Stomach (tissue), 9 donors: ENCODE measurements around the gene DDX5. TPM values are rescaled to one million over a fixed set of nuclear protein-coding genes. Genes with fewer than 3 reads are reported as not detected.

Experiments
- DNase-seq, 2 donors: peaks; one replicate each; pipeline versions ENCODE4 v3.0.0 to v3.0.0-alpha.2; 2013 to 2019
- H3K27ac ChIP-seq, 5 donors: fragments of 200-600 bp in 4 of 5; sonication (generic) in 4 of 5; one replicate each; pipeline ENCODE4 v1.5.1; 2013 to 2019; ENCODE audit warnings: mild to moderate bottlenecking in 1 of 5, moderate library complexity in 1 of 5
- H3K27me3 ChIP-seq, 3 donors: fragments of 200-600 bp; sonication (generic); one replicate each; pipeline ENCODE4 v1.5.1; 2017 to 2019; ENCODE audit warnings: mixed run types in 1 of 3
- H3K36me3 ChIP-seq, 4 donors: fragments of 200-600 bp; sonication (generic); 1 replicate in 3 of 4; 2 replicates in 1 of 4; pipeline ENCODE4 v1.5.1; 2016 to 2019
- H3K4me1 ChIP-seq, 4 donors: fragments of 200-600 bp; sonication (generic); one replicate each; pipeline ENCODE4 v1.5.1; 2016 to 2019
- H3K4me3 ChIP-seq, 4 donors: fragments of 200-600 bp; sonication (generic) in 3 of 4; one replicate each; pipeline ENCODE4 v1.5.1; 2016 to 2019; ENCODE audit warnings: mild to moderate bottlenecking in 1 of 4
- H3K9me3 ChIP-seq, 4 donors: fragments of 200-600 bp; sonication (generic); one replicate each; pipeline ENCODE4 v1.5.1; 2016 to 2019
- EP300 ChIP-seq: sonication (generic); formaldehyde crosslinking; IDR thresholded peaks from one replicate; pipeline ENCODE4 v1.6.1; 2017; ENCODE audit warnings: antibody characterized with exemption
- POLR2A ChIP-seq, 4 donors: fragments of 450-650 bp; IDR thresholded peaks; one replicate each; pipeline ENCODE4 v1.6.1; 2016; ENCODE audit warnings: antibody characterized with exemption in 4 of 4, control low read depth in 2 of 4, mild to moderate bottlenecking in 1 of 4, moderate library complexity in 1 of 4
- POLR2AphosphoS5 ChIP-seq, 3 donors: sonication (generic); formaldehyde crosslinking; IDR thresholded peaks; one replicate each; pipeline ENCODE4 v1.6.1; 2016; ENCODE audit warnings: antibody characterized with exemption in 3 of 3
- WGBS, 5 donors: extraction: QIAGEN DNeasy Blood & Tissue Kit in 3 of 5; methylation state at CpG; one replicate each; pipeline versions ENCODE4 v1.1.5 to v1.1.7; 2013 to 2018; 5-methylcytosine and 5-hydroxymethylcytosine counted together
- intact Hi-C: fragments of 100-400 bp; cut with DNase I; formaldehyde crosslinking; loops from one replicate; pipeline ENCODE4 v1.15.1; 2023; ENCODE audit warnings: low total_unique reads
- polyA plus RNA-seq, 3 donors: library from polyadenylated mRNA; stranded (reverse); fragments of 200-250 nt; gene quantifications; one replicate each; pipeline ENCODE4 v1.2.3, GENCODE V29; 2013
- total RNA-seq, 5 donors: library from RNA; depleted of rRNA; stranded (reverse); fragments of >200 nt; gene quantifications; one replicate each; pipeline versions ENCODE4 v1.1.0 to v1.2.3, GENCODE V29; 2014 to 2016
- TF ChIP-seq, protein P1 (sequence below), 7 experiments: fragments of 450-650 bp in 4 of 7; fragments of 200-600 bp in 3 of 7; sonication (generic) in 3 of 7; IDR thresholded peaks; one replicate each; pipeline ENCODE4 v1.5.1; 2016 to 2019; ENCODE audit warnings: antibody characterized with exemption in 7 of 7, control low read depth in 2 of 7, mild to moderate bottlenecking in 1 of 7
- donor health status: healthy with polysubstance abuse.
- donor health status: Bipolar disorder and iron deficiency.
- donor health status: healthy.

Gene DDX5
- total and polyA plus RNA-seq, 8 donors, result 208 to 1,284 (median 528) TPM

DNA sequence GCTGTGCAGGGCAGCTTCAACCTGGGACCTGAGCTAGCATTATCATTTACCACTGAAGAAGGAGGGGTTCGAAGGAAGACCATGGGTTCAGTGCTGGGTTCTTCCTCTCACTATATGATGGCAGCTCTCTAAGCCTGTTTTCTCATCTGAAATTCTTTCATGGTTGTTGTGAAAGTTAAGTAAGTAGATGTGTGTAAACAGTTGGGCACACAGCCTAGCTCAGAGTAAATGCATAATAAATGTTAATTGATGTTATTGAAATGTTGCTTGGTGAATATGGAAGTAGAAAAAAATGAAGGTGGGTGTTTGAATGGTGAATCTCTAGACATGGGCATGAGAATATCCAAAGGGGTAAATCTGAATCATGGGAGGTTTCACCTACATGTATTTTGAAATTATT, 9.7 kb upstream of the DDX5 start:
- intact Hi-C loops, result no loop called here

DNA sequence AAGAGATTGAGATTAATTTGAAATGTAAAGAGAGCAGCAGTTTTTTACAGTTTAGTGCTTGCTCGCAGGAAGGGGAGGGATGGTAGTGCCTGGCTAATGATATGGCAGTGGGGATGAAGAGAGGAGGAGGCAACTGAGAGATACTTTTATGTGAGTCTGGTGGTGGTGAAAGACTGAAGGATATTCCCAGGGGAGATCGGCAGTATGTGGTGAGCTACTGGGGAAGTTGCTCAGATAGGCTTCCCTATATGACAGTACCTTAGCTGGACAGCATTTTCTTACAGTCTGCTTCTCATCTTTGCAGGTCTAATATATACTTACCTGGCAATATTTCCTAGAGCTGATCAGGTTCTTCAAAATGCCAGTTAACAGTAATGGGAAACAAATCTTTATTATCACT, 9.3 kb upstream of the DDX5 start:
- DNase-seq, result no peak
- intact Hi-C loops, result no loop called here
- TF ChIP-seq POLR2A (IDR thresholded peaks at IDR 0.05), result no peak
- no peak for TF ChIP-seq EP300
- TF ChIP-seq, protein P1, sequence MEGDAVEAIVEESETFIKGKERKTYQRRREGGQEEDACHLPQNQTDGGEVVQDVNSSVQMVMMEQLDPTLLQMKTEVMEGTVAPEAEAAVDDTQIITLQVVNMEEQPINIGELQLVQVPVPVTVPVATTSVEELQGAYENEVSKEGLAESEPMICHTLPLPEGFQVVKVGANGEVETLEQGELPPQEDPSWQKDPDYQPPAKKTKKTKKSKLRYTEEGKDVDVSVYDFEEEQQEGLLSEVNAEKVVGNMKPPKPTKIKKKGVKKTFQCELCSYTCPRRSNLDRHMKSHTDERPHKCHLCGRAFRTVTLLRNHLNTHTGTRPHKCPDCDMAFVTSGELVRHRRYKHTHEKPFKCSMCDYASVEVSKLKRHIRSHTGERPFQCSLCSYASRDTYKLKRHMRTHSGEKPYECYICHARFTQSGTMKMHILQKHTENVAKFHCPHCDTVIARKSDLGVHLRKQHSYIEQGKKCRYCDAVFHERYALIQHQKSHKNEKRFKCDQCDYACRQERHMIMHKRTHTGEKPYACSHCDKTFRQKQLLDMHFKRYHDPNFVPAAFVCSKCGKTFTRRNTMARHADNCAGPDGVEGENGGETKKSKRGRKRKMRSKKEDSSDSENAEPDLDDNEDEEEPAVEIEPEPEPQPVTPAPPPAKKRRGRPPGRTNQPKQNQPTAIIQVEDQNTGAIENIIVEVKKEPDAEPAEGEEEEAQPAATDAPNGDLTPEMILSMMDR (IDR thresholded peaks at IDR 0.05), result no peak
- TF ChIP-seq POLR2AphosphoS5 (IDR thresholded peaks at IDR 0.05), result no peak

More for the DNA sequence above, 9.7 kb upstream of the DDX5 start:
- Histone ChIP-seq H3K9me3 (no peaks in the 10 kb centered on the region), H3K4me1 (peaks cover 0 to 5% (median 0%) of the 10 kb centered on the region in 4 donors), H3K27ac (no peak overlapping the region), H3K36me3 (peaks cover 18 to 100% (median 99%) of the 10 kb centered on the region in 4 donors), H3K4me3 (no peak overlapping the region), H3K27me3 (no peaks in the 10 kb centered on the region)
- whole genome bisulfite sequencing, 5 donors, result 80 to 98% (median 90%) methylated on average over 1 of the region's 1 CpG
- DNase-seq, result no peak
- TF ChIP-seq EP300 (no peak), POLR2A (IDR thresholded peaks at IDR 0.05) (no peak), POLR2AphosphoS5 (IDR thresholded peaks at IDR 0.05) (no peak)
- TF ChIP-seq, protein P1 (IDR thresholded peaks at IDR 0.05), result no peak

DNA sequence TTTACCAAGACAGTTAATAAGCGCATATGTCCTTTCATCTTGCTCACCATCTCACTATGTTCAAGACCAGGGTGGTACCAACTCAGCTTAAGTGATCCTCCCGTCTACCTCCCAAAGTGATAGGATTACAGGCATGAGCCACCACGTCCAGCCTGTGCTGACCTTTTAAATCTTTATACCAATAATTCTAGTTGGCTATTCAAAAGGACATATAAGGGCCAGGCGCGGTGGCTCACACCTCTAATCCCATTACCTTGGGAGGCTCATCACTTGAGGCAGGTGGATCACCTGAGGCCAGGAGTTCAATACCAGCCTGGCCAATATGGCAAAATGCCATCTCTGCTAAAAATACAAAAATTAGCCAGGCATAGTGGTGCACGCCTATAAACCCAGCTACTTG, 3.1 kb upstream of the DDX5 start:
- Histone ChIP-seq H3K27ac (no peak overlapping the region), H3K27me3 (no peaks in the 10 kb centered on the region), H3K36me3 (peaks cover 22 to 60% (median 57%) of the 10 kb centered on the region in 4 donors), H3K4me3 (no peak overlapping the region), H3K9me3 (no peaks in the 10 kb centered on the region), H3K4me1 (peaks cover 21 to 37% (median 24%) of the 10 kb centered on the region in 4 donors)
- TF ChIP-seq POLR2A (IDR thresholded peaks at IDR 0.05), result no peak
- no peak for TF ChIP-seq POLR2AphosphoS5 (IDR thresholded peaks at IDR 0.05)
- DNase-seq, result no peak
- intact Hi-C loops, result no loop called here
- WGBS, 5 donors, result 85 to 92% (median 89%) methylated on average over 6 of the region's 6 CpGs

More for the DNA sequence above, 9.3 kb upstream of the DDX5 start:
- Histone ChIP-seq H3K27me3 (no peaks in the 10 kb centered on the region), H3K36me3 (peaks cover 22 to 100% (median 99%) of the 10 kb centered on the region in 4 donors), H3K4me1 (peaks cover 0 to 8% (median 0%) of the 10 kb centered on the region in 4 donors), H3K4me3 (no peak overlapping the region), H3K27ac (no peak overlapping the region), H3K9me3 (no peaks in the 10 kb centered on the region)
- 82 to 88% (median 86%) methylated on average over 2 of the region's 2 CpGs for WGBS, 5 donors

DNA sequence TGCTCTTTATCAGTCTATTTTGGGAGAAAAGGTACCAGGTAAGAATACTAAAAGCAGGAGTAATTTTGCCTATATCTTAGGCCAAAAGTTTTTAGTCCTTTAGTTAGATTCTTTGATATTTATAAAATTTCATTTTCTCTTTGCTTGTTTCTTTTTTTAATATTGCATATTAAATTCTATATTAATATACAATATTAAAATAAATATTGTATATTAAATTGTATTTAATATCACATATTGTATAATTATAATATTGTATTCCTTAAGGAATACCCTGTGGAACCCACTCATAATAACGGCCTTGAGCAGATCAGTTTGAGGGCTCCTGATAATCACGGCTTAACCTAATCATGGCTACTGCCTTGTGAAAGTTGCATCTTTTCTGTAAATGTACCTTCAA, 2.6 kb upstream of the DDX5 start:
- no peak overlapping the region for H3K27ac ChIP-seq
- WGBS, 5 donors, result 84 to 96% (median 94%) methylated on average over 2 of the region's 2 CpGs
- H3K9me3 ChIP-seq, result no peaks in the 10 kb centered on the region
- intact Hi-C loops, result no loop called here
- peak overlapping the region in 1 of 4 donors; percentile 62 for H3K4me3 ChIP-seq
- peaks cover 26 to 42% (median 29%) of the 10 kb centered on the region in 4 donors for H3K4me1 ChIP-seq
- H3K36me3 ChIP-seq, result peaks cover 27 to 60% (median 57%) of the 10 kb centered on the region in 4 donors
- TF ChIP-seq POLR2A (IDR thresholded peaks at IDR 0.05), result no peak
- no peak for TF ChIP-seq POLR2AphosphoS5 (IDR thresholded peaks at IDR 0.05)
- TF ChIP-seq EP300, result no peak
- TF ChIP-seq, protein P1 (IDR thresholded peaks at IDR 0.05), result no peak
- no peaks in the 10 kb centered on the region for H3K27me3 ChIP-seq
- DNase-seq, result no peak

DNA sequence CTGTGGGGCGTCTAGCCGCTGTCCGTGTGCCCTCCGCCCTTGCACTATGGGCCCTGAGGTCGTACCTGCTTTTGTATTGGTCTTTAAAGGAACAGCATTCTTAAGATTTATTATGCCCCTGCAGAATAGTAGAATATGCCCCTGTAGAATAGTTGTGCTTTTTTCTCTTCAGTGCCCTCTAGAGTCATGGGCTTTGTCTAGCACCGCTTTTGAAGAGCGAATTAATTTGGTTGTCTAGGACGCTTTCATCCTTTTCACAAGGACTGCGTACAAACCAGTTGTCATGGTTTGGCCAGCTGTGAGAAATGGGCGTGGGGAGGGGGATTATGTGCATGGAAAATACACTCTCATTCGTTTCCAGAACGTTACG, 1.3 kb upstream of the DDX5 start:
- peak in 1 of 2 donors; percentile 91 for DNase-seq

More for the DNA sequence above, 1.3 kb upstream of the DDX5 start:
- H3K36me3 ChIP-seq, result peaks cover 39 to 60% (median 57%) of the 10 kb centered on the region in 4 donors
- intact Hi-C loops, result no loop called here
- no peaks in the 10 kb centered on the region for H3K27me3 ChIP-seq
- H3K4me1 ChIP-seq, result peaks cover 39 to 55% (median 42%) of the 10 kb centered on the region in 4 donors
- peak overlapping the region; percentile 97 to 100 (median 100) for H3K27ac ChIP-seq
- TF ChIP-seq, protein P1 (IDR thresholded peaks at IDR 0.05), result peak in 5 of 7 experiments; percentile 8 to 44 (median 11)
- TF ChIP-seq POLR2AphosphoS5 (IDR thresholded peaks at IDR 0.05) (no peak), EP300 (no peak), POLR2A (IDR thresholded peaks at IDR 0.05) (no peak)
- no peaks in the 10 kb centered on the region for H3K9me3 ChIP-seq
- WGBS, 5 donors, result 0% methylated on average over 12 to 13 of the region's 13 CpGs
- H3K4me3 ChIP-seq, result peak overlapping the region; percentile 62 to 89 (median 86)
